Measurements from ENCODE around the gene L3MBTL3.
"Not testable (repeated sequence)": the region's sequence is repeated elsewhere in the genome, so short reads cannot be mapped to it uniquely, and the experiment has no call there.

Gene L3MBTL3

DNA sequence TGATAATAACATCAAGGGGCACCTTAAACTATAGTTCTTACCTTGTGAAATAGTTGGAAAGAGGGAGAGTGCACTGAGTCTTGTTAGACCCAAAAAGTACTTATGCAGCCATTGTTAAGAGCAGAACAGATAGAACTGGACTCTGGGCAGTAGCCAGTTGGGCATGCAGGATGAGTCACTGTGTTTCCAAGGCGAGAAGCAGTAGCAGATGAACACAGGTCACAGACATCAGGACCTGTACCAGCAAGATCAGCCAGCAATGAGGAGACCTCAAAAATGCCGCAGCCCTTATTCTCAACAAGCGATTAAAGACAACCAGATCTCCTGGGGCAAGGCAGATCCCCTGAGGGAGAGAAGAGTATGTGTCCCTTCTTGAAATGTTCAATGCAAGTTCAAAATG, 125.3 kb downstream of the L3MBTL3 start:
- peak; percentile 16 for DNase-seq

- DNase-seq = no peak
These were observed 128.7 kb downstream of the L3MBTL3 start for GRCh38 chr6:130147111-130147510.

- no peak for DNase-seq
These were observed 129.8 kb downstream of the L3MBTL3 start for GRCh38 chr6:130148181-130148580.

DNA sequence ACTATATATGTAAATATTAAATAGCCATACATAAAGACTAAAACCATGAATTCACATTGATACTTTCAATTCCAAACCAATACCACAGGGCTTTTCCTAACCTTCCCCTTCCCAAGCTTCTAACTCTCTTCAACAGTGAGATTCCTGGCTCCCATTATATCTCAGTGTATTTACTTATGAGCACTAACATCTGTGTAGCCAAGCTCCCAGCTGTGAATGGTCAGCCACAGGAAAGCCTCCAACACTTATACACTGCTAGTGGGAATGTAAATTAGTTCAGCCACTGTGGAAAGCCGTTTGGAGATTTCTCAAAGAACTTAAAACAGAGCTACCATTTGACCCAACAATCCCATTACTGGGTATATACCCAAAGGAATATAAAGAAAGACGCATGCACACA, 130.6 kb downstream of the L3MBTL3 start:
- not testable (repeated sequence) for DNase-seq

GRCh38 chr6:130150906-130151305, 132.5 kb downstream of the L3MBTL3 start:
- no peak for DNase-seq

DNA sequence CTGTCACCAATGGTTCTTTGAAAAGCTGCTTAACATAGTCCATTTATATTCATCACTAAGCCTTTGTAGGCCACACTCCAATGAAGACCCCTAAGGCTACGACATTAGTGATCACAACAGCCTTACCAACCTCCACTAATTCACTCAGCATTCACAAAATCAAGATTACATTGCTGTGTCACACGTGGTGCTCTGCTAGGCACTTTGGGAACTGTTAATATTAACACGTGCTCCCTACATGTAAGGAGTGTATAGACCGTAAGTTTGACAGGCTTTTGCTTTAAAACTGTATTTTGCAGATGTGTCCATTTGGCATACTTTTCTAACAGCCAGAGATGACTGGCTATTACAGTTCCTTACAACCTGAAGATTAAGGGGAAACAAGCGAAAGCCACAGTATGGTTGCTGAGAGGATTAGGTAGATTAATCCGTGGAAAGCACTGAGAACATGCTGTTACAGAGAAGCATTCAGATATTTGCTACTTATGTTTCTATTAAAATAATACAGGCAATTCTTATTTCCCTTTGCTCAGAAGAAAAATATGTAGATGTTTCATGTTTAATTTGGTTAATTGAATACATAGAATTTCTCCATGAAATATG, 134.6 kb downstream of the L3MBTL3 start:
- no peak for DNase-seq

DNA sequence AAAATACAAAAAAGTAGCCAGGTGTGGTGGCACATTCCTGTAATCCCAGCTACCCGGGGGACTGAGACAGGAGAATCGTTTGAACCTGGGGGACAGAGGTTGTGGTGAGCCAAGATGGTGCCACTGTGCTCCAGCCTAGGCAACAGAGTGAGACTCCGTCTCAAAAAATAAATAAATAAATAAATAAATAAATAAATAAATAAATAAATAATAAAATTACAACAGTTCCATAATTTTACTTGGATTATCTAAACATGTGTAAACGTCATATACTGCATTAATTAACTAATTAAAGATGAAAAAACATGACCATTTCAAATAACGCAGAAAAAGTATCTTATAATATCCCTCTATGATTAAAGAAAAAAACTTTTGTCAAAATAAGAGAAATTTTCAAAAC, 138.5 kb downstream of the L3MBTL3 start:
- DNase-seq = no peak

DNA sequence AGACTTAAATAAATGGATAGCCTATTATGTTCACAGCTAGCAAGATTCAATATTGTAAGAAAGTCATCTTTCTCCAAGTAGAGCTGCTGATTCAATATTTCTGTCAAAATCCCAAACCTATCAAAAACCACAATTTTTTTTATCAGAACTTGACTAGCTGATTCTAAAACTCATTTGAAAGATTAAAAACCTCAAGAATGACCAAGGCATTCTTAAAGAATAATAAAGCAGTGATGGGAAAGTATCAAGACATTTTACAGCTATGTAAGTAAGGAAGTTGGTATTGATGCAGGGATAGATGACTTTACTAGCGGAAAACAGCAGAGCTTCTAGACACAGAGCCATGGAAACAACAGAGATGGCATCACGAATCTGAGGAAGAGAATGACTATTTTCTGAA, 139.7 kb downstream of the L3MBTL3 start:
- no peak for DNase-seq

DNA sequence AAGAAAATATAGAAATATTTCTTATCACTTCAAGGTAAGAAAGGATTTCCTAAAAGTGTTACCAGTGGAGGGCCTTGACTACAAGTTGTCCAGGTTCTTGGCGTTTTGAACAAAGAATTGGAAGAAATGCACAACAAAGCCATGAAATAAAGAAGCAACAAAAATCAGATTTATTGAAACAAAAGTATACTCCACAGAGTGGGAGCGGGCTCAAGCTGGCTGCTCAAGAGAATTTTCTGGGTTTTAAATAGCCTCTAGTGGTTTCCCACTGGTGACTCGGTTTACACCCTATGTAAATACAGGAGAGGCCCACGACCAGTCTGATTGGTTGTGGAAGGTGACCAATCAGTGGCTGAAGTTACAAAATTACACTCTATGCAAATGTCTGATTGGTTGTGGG, 140.2 kb downstream of the L3MBTL3 start:
- DNase-seq = no peak

DNA sequence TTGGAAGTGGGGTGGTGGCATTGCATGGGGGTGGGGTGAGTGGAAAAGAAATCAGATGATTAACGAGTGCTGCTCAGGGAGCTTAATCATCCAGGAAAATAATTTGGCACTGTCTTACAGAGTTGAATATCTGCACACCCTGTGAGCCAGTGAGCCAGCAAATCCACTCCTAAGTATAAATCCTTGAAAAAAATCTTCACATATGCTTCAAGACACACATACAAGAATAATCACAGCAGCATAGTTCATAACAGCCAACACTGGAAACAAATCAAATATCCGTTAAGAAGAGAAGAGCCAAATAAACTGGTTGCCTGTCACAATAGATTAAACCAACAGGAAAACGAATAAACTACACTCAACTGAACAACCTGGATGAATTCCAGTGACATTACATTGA, 141.6 kb downstream of the L3MBTL3 start:
- no peak for DNase-seq

DNA sequence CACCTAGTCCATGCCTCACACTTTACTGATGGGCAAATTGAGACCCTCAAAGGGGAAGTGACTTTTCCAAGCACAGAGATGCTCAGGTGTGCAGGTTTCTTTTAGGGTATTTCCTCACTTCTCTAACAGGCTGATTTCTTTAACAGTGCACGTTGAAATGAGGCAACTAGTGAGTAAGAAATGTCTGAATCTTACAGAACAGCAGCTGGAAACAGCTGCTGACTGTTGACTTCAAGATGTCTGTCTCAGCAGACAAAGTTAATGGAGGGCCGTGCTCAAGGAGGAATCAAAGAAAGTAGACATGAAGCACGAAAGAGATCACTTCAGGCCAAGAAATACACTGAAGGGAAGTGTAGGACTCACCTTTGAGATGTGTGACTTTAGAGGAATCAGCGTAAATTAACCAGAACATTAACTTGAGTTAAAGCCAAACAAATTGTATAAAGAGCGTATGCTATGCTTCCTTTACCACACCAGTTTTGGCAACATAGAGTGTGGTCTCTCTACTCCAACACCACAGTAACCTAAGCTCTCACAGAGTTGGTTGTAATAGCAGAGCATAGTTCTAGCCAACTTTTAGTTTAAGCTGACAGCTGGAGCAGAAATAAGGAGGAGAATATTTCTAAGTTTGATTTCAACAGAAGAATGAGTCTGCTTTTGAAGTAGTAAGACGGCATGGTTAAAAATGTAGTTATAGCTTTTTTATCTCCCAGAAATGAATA, 143.5 kb downstream of the L3MBTL3 start:
- no peak for DNase-seq

DNA sequence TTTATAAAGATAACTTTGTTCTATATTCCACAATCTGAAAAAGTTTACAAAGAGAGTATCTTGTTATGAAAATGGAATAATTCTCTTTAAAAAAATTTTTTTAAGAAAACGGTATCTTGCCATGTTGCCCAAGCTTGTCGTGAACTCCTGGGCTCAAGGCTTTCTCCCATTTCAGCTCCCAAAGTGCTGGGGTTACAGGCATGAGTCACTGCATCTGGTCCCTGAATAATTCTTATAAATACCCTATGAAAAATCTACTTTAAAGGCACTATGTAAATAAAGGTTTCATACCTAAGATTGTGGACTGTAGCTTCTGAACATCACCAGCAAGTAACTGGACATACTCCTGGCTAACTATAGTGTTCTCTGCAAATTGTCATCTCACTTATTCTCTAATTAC, 144.0 kb downstream of the L3MBTL3 start:
- no peak for DNase-seq

DNA sequence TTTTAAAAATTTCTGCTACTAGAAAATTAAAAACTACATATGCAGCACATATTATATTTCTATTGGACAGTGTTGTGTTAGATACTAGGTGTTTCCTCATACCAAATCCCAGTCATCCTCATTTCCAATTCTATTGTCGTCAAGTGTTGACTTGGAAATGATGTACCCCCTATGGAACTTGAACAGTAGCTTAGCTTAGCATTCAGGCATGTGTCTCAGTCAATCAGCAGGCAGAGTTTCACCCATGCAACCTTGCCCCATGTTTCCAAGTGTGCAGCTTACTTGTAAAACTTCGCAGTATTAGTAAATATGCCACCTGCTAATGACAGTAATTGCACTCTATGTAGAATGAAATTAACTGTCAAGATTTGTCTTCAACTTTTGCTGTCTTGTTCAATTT, 144.9 kb downstream of the L3MBTL3 start:
- no peak for DNase-seq

GRCh38 chr6:130164251-130164650, 145.9 kb downstream of the L3MBTL3 start:
- DNase-seq = no peak

- peak; percentile 46 for DNase-seq
These were observed 149.3 kb downstream of the L3MBTL3 start for GRCh38 chr6:130167655-130168054.

- not testable (repeated sequence) for DNase-seq
These were observed 151.8 kb downstream of the L3MBTL3 start for GRCh38 chr6:130170160-130170559.

DNA sequence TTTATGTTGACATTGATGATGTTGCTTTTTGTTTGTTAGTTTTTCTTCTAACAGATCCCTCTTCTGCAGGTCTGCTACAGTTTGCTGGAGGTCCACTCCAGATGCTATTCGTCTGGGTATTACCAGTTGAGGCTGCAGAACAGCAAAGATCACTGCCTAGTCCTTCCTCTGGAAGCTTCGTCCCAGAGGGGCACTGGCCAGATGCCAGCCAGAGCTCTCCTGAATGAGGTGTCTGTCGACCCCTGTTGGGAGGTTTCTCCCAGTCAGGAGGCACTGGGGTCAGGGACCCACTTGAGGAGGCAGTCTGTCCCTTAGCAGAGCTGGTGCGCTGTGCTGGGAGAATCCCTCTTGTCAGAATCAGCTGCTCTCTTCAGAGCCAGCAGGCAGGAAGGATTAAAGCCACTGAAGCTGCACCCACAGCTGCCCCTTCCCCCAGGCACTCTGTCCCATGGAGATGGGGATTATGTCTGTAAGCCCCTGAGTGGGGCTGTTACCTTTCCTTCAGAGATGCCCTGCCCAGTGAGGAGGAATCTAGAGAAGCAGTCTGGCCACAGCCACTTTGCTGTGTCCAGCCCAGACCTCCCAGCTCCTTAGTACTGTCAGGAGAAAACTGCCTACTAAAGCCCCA, 155.1 kb downstream of the L3MBTL3 start:
- not testable (repeated sequence) for DNase-seq

- DNase-seq = no peak
These were observed 158.0 kb downstream of the L3MBTL3 start for GRCh38 chr6:130176378-130176777.

DNA sequence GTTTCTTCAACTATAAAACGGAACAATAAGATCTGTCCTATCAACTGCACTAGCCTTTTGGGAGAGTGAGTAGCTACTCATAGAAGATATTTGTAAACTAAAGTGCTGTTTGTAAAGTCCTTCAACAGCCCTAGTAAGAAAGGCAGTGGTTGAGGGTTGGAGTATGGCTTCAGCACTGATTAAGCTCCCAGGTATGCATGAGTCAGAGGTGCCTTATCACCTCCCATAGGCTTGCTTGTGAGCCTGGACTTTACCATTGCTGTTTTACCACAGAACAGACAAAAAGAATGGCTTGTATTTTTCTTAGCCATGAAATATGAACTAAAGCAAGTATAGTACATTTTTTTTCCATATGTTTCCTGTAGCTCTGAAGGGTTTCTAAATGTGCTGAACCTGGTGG, 160.3 kb downstream of the L3MBTL3 start:
- peak; percentile 94 for DNase-seq

DNA sequence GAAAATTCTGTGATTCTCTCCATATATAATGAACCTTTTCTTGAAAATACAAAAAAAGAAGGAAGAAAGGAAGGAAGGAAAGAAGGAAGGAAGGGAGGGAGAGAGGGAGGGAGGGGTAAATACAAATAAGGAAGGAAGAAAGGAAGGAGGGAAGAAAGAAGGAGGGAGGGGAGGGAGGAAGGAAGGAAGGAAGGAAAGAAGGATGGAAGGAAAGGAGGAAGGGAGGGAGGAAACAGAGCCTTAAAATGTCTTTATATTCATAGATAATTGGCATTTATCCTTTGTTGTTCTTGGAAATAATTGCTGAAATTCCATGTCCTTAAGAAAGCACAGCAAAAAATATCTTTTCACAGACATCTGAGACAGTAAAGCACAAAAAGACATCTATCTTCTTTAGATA, 164.1 kb downstream of the L3MBTL3 start:
- DNase-seq = no peak

DNA sequence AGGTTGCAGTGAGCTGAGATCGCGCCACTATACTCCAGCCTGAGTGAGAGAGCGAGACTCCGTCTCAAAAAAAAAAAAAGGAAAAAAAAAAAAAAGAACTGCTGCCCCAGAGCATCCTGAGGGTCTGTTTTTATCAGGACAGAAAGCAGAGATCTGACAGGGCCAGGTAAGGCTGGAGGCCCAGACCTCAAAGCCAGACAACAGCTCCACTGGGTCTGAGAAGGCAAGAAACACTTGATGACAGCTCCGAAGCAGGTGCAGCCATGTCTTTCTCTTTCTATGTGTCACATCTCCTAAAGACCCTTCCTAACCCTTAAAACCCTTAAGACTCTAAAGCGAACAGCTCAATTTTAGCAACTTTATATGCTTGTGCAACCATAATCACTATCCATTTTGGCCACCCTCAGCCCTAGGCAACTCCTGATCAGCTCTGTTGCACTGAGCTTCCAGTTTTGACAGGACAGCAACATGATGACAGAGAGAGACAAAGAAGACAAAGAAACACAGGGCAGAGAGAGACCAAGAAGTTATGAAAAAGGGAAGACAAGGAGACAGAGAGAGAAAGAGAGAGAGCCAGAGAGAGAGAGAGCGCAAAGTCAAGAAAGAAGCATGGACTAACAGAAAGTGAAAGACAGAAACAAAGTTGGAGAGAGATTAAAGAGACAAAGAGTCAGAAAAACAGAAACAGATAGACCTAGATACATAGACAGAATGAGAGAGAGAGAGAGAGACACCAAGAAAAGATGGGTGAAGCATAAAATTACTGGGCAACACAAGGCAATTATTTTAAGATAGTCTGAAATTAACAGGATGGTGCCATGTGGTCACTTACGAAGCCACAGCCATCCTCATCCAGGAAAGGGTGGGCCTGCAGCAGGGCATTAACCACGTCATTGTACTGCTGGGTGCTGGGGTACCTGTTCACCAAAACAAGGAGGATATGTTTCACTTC, 165.2 kb downstream of the L3MBTL3 start:
- no peak for DNase-seq

- DNase-seq = no peak
These were observed 167.3 kb downstream of the L3MBTL3 start for GRCh38 chr6:130185658-130186057.
